ENCODE results near the gene ZMYM2.
"Not testable (repeated sequence)": the region's sequence is repeated elsewhere in the genome, so short reads cannot be mapped to it uniquely, and the experiment has no call there.

The ZMYM2 gene

GRCh38 chr13:19984430-19985218 lies 26.1 kb downstream of the ZMYM2 start:
- no peak for DNase-seq

GRCh38 chr13:19985219-19985556 lies 26.7 kb downstream of the ZMYM2 start:
- DNase-seq: no peak

- no peak for DNase-seq
Observed at GRCh38 chr13:19991531-19991930, 33.0 kb downstream of the ZMYM2 start.

DNA sequence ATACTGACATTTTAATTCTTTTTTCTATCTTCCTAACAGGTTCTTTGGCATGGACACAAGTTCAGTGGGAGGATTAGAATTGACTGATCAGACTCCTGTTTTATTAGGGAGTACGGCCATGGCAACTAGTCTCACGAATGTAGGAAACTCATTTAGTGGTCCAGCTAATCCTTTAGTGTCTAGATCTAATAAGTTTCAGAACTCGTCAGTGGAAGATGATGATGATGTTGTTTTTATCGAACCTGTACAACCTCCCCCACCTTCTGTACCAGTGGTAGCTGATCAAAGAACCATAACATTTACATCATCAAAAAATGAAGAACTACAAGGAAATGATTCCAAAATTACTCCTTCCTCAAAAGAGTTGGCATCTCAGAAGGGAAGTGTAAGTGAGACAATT lies 34.5 kb downstream of the ZMYM2 start:
- no peak for DNase-seq

DNA sequence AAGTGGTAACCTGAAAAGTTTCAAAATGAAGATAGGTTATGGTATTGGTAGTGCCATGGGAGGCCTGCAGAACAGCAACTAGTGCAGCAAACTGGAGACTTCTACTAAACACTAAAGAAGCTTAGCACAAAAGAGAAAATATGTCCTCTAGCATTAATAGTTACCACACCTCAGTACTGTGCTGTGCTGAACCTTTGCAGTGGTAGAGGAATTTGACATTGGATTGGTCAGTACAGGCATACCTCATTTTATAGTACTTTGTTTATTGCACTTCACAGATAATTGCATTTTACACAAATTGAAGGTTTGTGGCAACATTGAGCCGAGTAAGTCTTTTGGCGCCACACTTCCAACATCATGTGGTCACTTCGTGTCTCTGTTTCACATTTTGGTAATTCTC lies 40.4 kb downstream of the ZMYM2 start:
- no peak for DNase-seq

- no peak for DNase-seq
Observed at GRCh38 chr13:20000062-20000552, 41.6 kb downstream of the ZMYM2 start.

DNA sequence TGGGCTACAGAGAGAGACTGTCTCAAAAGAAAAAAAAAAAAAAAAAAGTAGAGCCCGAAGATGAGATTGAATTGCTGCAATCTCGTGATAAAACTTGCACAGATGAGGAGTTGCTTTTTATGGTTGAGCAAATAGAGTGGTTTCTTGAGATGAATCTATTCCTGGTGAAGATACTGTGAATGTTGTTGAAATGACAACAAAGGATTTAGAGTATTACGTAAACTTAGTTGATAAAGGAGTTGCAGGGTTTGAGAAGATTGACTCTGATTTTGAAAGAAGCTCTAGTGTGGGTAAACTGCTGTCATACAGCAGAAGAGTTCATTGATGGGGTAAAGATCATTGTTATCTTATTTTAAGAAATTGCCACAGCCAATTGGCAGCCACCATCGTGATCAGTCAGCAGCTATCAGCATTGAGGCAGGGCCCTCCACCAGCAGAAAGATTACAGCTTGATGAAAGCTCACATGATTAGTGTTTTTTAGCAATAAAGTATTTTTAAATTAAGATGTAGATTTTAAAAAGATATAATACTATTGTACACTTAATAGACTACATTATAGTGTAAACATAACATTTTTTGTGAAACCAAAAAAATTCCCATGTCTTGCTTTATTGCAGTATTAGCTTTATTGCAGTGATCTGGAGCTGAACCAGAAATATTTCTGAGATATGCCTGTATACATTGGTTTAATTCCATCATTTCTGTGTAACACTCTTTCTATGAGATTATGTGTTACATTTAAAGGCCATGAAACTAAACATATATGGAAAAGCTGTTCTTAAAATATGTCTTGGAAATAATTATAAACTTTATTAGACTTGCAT lies 43.1 kb downstream of the ZMYM2 start:
- no peak for DNase-seq

- DNase-seq: no peak
Observed at GRCh38 chr13:20002787-20003186, 44.3 kb downstream of the ZMYM2 start.

GRCh38 chr13:20006206-20006605 lies 47.7 kb downstream of the ZMYM2 start:
- no peak for DNase-seq

GRCh38 chr13:20015763-20016162 lies 57.2 kb downstream of the ZMYM2 start:
- DNase-seq: no peak

DNA sequence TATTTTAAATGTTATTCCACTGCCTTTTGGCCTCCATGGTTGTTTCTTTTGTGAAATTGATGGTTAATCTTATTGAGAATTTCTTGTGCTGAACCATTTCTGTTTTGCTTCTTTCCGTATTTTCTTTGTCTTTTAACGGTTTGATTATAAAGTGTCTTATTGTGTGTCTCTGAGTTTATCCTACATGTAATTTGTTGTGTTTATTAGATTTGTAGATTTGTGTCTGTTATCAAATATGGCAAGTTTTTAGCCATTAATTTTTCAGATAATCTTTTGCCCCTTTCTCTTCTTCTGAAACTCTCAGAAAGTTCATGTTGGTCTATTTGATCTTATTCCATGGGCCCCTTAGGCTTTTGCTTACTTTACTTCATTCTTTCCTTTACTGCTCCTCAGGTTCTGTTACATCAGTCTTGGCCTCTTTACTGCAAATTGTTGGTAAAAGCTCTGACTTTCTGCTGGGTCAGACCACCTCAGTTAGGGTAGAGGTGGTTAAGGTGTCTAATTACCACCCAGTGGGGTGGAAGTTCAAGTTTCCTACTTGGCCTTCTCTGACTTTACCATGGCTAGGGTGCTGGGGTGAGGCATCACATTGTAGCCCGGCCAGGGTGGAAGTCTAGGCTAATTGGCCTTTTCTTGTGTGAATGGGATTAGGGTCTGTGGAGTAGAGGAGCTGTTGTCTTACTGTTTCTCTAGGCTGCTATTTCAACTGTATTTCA lies 58.3 kb downstream of the ZMYM2 start:
- DNase-seq: no peak

DNA sequence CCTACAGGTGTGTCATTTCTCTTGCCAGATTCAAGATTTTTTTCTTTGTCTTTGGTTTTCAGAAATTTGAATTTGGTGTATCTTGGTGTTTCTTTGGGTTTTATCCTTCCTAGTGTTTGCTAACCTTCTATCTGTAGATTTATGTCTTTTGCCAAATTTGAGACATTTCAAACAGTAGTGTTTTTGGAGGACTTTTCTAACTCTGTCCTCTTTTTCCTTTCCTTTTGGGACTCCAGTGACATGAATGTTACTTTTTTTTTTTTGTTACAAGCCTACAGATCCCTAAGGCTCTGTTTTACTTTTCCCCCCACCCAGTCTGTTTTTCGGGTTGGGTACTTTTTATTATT lies 58.8 kb downstream of the ZMYM2 start:
- no peak for DNase-seq

DNA sequence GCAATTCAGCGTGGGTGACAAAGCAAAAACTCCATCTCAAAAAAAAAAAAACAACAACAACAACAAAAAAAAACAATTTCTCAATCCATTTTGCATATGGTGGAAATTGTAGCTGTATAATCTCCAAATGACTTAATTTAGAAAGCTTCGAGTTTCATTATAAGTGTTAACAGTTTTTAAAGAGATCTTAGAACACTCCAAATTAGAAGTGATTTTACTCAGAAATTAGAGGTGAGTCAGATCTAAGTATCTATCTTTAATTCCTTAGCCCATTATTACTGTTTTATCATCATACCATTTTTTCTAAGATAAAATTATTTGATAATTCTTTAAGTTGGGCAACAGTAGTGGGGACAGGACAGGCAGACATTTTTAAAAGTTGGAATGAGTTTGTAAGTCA lies 60.5 kb downstream of the ZMYM2 start:
- no peak for DNase-seq

- no peak for DNase-seq
Observed at GRCh38 chr13:20024702-20025101, 66.2 kb downstream of the ZMYM2 start.

GRCh38 chr13:20028953-20029352 lies 70.4 kb downstream of the ZMYM2 start:
- DNase-seq: no peak

DNA sequence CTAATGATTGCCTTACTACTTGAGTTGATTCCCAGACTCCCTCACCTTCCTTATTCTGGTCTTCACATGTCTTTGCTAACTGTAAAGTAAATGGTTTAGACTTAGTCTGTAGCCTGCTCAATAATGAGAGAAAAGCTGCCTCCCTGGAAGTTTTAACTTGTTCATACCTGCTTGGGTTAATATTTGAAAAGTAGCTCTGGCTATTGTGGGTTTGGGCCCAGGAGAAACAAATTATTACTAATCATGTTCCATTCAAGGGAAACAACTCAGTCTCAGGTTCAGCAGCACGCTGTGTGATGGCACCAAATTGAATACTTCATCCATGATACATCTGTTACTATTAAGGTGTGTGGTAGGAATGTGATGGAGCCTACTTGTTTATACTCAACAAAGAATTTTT lies 75.0 kb downstream of the ZMYM2 start:
- DNase-seq: no peak

- DNase-seq: no peak
Observed at GRCh38 chr13:20035130-20035529, 76.6 kb downstream of the ZMYM2 start.

- no peak for DNase-seq
Observed at GRCh38 chr13:20037908-20038307, 79.4 kb downstream of the ZMYM2 start.

DNA sequence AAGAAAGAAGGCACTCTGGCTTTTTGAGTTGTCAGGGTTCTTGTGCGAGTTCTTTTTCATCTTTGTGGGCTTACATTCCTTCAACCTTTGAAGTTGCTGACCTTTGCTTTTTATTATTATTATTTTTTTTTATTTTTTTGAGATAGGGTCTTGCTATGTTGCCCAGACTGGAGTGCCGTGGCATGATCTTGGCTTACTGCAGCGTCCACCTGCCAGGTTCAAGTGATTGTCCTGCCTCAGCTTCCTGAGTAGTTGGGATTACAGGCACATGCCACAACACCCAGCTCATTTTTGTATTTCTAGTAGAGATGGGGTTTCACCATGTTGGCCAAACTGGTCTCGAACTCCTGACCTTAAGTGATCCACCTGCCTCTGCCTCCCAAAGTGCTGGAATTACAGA lies 84.1 kb downstream of the ZMYM2 start:
- not testable (repeated sequence) for DNase-seq

DNA sequence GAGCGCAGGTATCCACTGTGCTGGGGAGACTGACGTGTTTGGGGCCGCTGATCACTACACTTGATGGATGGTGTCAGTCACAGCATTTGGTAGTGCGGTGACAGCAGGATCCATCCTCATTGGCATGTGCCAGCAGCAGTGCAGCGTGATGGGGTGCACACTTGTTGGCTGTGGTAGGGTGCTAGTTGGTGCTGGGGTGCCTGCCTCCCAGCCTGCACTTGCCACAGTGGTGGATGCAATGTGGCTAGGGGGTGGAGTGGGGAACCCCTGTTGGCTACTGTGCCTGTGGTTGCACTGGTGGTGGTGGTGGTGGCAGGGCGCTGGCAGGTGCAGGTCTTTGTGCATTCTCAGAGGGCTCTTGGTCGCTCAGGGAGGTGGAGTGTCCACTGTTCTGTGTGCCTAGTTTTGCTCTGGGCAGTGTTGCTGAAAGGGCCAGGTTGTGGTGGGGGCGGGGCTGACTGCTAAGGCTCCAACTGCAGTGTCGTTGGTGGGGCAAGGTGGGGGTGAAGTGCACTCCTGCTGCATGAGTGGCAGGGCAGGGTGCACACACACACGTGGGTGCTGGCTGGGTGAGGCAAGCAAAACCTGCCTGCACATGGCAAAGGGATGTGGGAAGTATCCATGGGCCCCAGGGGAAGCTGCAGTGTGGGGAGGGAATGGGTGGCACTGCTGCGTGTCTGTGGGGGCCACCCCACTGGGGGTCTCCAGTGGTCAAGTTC lies 84.8 kb downstream of the ZMYM2 start:
- DNase-seq: no peak

GRCh38 chr13:20044086-20044485 lies 85.6 kb downstream of the ZMYM2 start:
- no peak for DNase-seq

GRCh38 chr13:20045950-20046548 lies 87.5 kb downstream of the ZMYM2 start:
- DNase-seq: no peak
